ENCODE results near the gene GALNT3. TPM values are rescaled to one million over a fixed set of nuclear protein-coding genes. Genes with fewer than 3 reads are reported as not detected.

GALNT3 gene
- total and polyA plus RNA-seq, 2 donors, result 2.6 to 18.9 TPM

- Histone ChIP-seq H3K36me3 (ENCODE audit: control insufficient read depth in 2 of 2, insufficient read depth in 2 of 2, low read length in 1 of 2) (no peaks in the 10 kb centered on the region), H3K27ac (ENCODE audit: low read depth in 1 of 2, low read length in 1 of 2) (no peak overlapping the region), H3K4me1 (ENCODE audit: control insufficient read depth in 2 of 2, insufficient read depth in 2 of 2, low read length in 2 of 2) (peaks cover 15 to 21% of the 10 kb centered on the region in 2 donors), H3K9me3 (ENCODE audit: control insufficient read depth in 2 of 2, insufficient read depth in 1 of 2, low read length in 1 of 2) (peaks cover 0 to 5% of the 10 kb centered on the region in 2 donors), H3K4me3 (ENCODE audit: low read length in 2 of 2) (no peak overlapping the region), H3K27me3 (ENCODE audit: control insufficient read depth in 2 of 2, insufficient read depth in 1 of 2, low read length in 1 of 2) (peaks cover 11 to 20% of the 10 kb centered on the region in 2 donors)
- DNase-seq (ENCODE audit: low read depth in 6 of 9, low spot score in 9 of 9), result no peak
- WGBS, result 91% methylated on average over 2 of the region's 2 CpGs
Measured at GRCh38 chr2:165791421-165792103, 2.5 kb downstream of the GALNT3 start.

DNA sequence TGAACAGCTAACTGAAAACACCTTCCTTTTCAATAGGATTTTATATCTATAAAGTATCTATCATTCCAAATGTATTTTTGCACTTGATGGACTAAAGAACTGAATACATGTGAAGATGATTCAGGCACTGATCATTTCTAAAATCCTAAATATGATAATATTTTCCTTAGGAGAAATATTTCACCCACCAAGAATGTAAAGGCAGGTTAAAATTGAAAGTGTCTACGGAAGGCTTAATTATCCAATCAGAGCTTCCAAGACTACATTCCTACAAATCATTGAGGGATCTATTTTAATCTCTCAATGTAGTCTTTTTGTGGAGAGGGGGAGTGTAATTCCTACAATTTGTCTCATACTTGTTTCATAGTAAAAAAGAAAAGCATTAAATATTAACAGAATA, 3.6 kb downstream of the GALNT3 start:
- H3K9me3 ChIP-seq (ENCODE audit: control insufficient read depth in 2 of 2, insufficient read depth in 1 of 2, low read length in 1 of 2), result peaks cover 0 to 5% of the 10 kb centered on the region in 2 donors
- WGBS, result 98% methylated on average over 1 of the region's 1 CpG
- H3K36me3 ChIP-seq (ENCODE audit: control insufficient read depth in 2 of 2, insufficient read depth in 2 of 2, low read length in 1 of 2), result no peaks in the 10 kb centered on the region
- peaks cover 15 to 21% of the 10 kb centered on the region in 2 donors for H3K4me1 ChIP-seq (ENCODE audit: control insufficient read depth in 2 of 2, insufficient read depth in 2 of 2, low read length in 2 of 2)
- H3K27me3 ChIP-seq (ENCODE audit: control insufficient read depth in 2 of 2, insufficient read depth in 1 of 2, low read length in 1 of 2), result peaks cover 11 to 20% of the 10 kb centered on the region in 2 donors
- H3K27ac ChIP-seq (ENCODE audit: low read depth in 1 of 2, low read length in 1 of 2), result no peak overlapping the region
- no peak for DNase-seq (ENCODE audit: low read depth in 6 of 9, low spot score in 9 of 9)
- no peak overlapping the region for H3K4me3 ChIP-seq (ENCODE audit: low read length in 2 of 2)

DNA sequence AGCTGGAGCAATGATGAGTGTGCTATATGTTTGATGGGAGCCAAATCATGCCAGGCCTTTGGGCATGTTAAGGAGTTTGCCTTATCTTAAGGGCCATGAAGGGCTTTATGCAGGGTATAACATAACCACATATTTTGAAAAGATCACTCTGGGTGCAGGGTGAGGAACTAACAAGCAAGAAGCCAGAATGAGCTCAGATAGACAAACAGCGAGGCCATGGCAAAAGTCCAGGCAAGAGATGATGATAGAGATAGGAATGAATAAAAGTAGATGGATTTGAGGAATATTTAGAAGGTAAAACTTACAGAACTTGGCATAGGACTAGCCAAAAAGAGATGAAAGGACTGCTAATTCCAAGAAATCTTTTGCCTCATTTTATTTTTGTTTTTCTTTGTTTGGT, 6.7 kb downstream of the GALNT3 start:
- Histone ChIP-seq H3K27me3 (ENCODE audit: control insufficient read depth in 2 of 2, insufficient read depth in 1 of 2, low read length in 1 of 2) (no peaks in the 10 kb centered on the region), H3K36me3 (ENCODE audit: control insufficient read depth in 2 of 2, insufficient read depth in 2 of 2, low read length in 1 of 2) (no peaks in the 10 kb centered on the region), H3K9me3 (ENCODE audit: control insufficient read depth in 2 of 2, insufficient read depth in 1 of 2, low read length in 1 of 2) (no peaks in the 10 kb centered on the region), H3K4me1 (ENCODE audit: control insufficient read depth in 2 of 2, insufficient read depth in 2 of 2, low read length in 2 of 2) (no peaks in the 10 kb centered on the region), H3K27ac (ENCODE audit: low read depth in 1 of 2, low read length in 1 of 2) (no peak overlapping the region), H3K4me3 (ENCODE audit: low read length in 2 of 2) (no peak overlapping the region)
- 98% methylated on average over 1 of the region's 1 CpG for WGBS
- DNase-seq (ENCODE audit: low read depth in 6 of 9, low spot score in 9 of 9), result no peak

GRCh38 chr2:165779706-165780105, 14.3 kb downstream of the GALNT3 start:
- H3K27me3 ChIP-seq (ENCODE audit: control insufficient read depth in 2 of 2, insufficient read depth in 1 of 2, low read length in 1 of 2), result no peaks in the 10 kb centered on the region
- no peaks in the 10 kb centered on the region for H3K36me3 ChIP-seq (ENCODE audit: control insufficient read depth in 2 of 2, insufficient read depth in 2 of 2, low read length in 1 of 2)
- no peak overlapping the region for H3K4me3 ChIP-seq (ENCODE audit: low read length in 2 of 2)
- H3K27ac ChIP-seq (ENCODE audit: low read depth in 1 of 2, low read length in 1 of 2), result no peak overlapping the region
- DNase-seq (ENCODE audit: low read depth in 6 of 9, low spot score in 9 of 9), result no peak
- WGBS, result over 99% methylated on average over 4 of the region's 4 CpGs
- H3K9me3 ChIP-seq (ENCODE audit: control insufficient read depth in 2 of 2, insufficient read depth in 1 of 2, low read length in 1 of 2), result peaks cover 0 to 7% of the 10 kb centered on the region in 2 donors
- peaks cover 0 to 6% of the 10 kb centered on the region in 2 donors for H3K4me1 ChIP-seq (ENCODE audit: control insufficient read depth in 2 of 2, insufficient read depth in 2 of 2, low read length in 2 of 2)

- Histone ChIP-seq H3K36me3 (ENCODE audit: control insufficient read depth in 2 of 2, insufficient read depth in 2 of 2, low read length in 1 of 2) (no peaks in the 10 kb centered on the region), H3K4me1 (ENCODE audit: control insufficient read depth in 2 of 2, insufficient read depth in 2 of 2, low read length in 2 of 2) (peaks cover 0 to 6% of the 10 kb centered on the region in 2 donors), H3K27ac (ENCODE audit: low read depth in 1 of 2, low read length in 1 of 2) (no peak overlapping the region), H3K9me3 (ENCODE audit: control insufficient read depth in 2 of 2, insufficient read depth in 1 of 2, low read length in 1 of 2) (peaks cover 0 to 7% of the 10 kb centered on the region in 2 donors), H3K27me3 (ENCODE audit: control insufficient read depth in 2 of 2, insufficient read depth in 1 of 2, low read length in 1 of 2) (no peaks in the 10 kb centered on the region), H3K4me3 (ENCODE audit: low read length in 2 of 2) (no peak overlapping the region)
- DNase-seq (ENCODE audit: low read depth in 6 of 9, low spot score in 9 of 9), result peak in 1 of 9 donors; percentile 21
- WGBS, result 96% methylated on average over 4 of the region's 4 CpGs
Measured at GRCh38 chr2:165778653-165779451, 15.2 kb downstream of the GALNT3 start.

DNA sequence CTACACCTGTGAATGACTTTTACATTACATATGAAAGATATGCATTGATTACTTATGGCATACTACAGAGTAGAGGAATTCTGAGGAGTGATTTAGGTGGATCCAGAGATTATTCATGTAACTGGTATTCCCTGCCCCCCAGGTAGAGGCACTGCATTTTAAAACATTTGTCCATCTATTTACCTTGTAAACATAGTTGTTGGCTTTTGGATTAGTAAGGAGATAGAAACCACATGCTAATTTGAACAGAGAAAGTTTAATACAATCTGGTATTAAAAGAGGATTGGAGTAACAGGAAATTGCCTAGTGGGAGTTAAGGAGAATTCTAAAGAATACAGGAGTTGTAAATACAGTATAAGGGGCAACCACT, 15.9 kb downstream of the GALNT3 start:
- Histone ChIP-seq H3K27me3 (ENCODE audit: control insufficient read depth in 2 of 2, insufficient read depth in 1 of 2, low read length in 1 of 2) (no peaks in the 10 kb centered on the region), H3K4me1 (ENCODE audit: control insufficient read depth in 2 of 2, insufficient read depth in 2 of 2, low read length in 2 of 2) (peaks cover 0 to 6% of the 10 kb centered on the region in 2 donors), H3K9me3 (ENCODE audit: control insufficient read depth in 2 of 2, insufficient read depth in 1 of 2, low read length in 1 of 2) (peaks cover 0 to 7% of the 10 kb centered on the region in 2 donors), H3K27ac (ENCODE audit: low read depth in 1 of 2, low read length in 1 of 2) (no peak overlapping the region), H3K36me3 (ENCODE audit: control insufficient read depth in 2 of 2, insufficient read depth in 2 of 2, low read length in 1 of 2) (no peaks in the 10 kb centered on the region), H3K4me3 (ENCODE audit: low read length in 2 of 2) (no peak overlapping the region)
- no peak for DNase-seq (ENCODE audit: low read depth in 6 of 9, low spot score in 9 of 9)

GRCh38 chr2:165777522-165778186, 16.4 kb downstream of the GALNT3 start:
- WGBS, result 97% methylated on average over 2 of the region's 2 CpGs
- Histone ChIP-seq H3K36me3 (ENCODE audit: control insufficient read depth in 2 of 2, insufficient read depth in 2 of 2, low read length in 1 of 2) (no peaks in the 10 kb centered on the region), H3K9me3 (ENCODE audit: control insufficient read depth in 2 of 2, insufficient read depth in 1 of 2, low read length in 1 of 2) (peaks cover 0 to 7% of the 10 kb centered on the region in 2 donors), H3K4me3 (ENCODE audit: low read length in 2 of 2) (no peak overlapping the region), H3K27me3 (ENCODE audit: control insufficient read depth in 2 of 2, insufficient read depth in 1 of 2, low read length in 1 of 2) (no peaks in the 10 kb centered on the region), H3K4me1 (ENCODE audit: control insufficient read depth in 2 of 2, insufficient read depth in 2 of 2, low read length in 2 of 2) (peaks cover 0 to 6% of the 10 kb centered on the region in 2 donors), H3K27ac (ENCODE audit: low read depth in 1 of 2, low read length in 1 of 2) (no peak overlapping the region)
- DNase-seq (ENCODE audit: low read depth in 6 of 9, low spot score in 9 of 9), result peak in 2 of 9 donors; percentile 20 to 52

GRCh38 chr2:165776796-165777195, 17.3 kb downstream of the GALNT3 start:
- peaks cover 0 to 6% of the 10 kb centered on the region in 2 donors for H3K4me1 ChIP-seq (ENCODE audit: control insufficient read depth in 2 of 2, insufficient read depth in 2 of 2, low read length in 2 of 2)
- no peaks in the 10 kb centered on the region for H3K36me3 ChIP-seq (ENCODE audit: control insufficient read depth in 2 of 2, insufficient read depth in 2 of 2, low read length in 1 of 2)
- H3K27me3 ChIP-seq (ENCODE audit: control insufficient read depth in 2 of 2, insufficient read depth in 1 of 2, low read length in 1 of 2), result no peaks in the 10 kb centered on the region
- H3K4me3 ChIP-seq (ENCODE audit: low read length in 2 of 2), result no peak overlapping the region
- no peak for DNase-seq (ENCODE audit: low read depth in 6 of 9, low spot score in 9 of 9)
- H3K27ac ChIP-seq (ENCODE audit: low read depth in 1 of 2, low read length in 1 of 2), result no peak overlapping the region
- H3K9me3 ChIP-seq (ENCODE audit: control insufficient read depth in 2 of 2, insufficient read depth in 1 of 2, low read length in 1 of 2), result peaks cover 0 to 7% of the 10 kb centered on the region in 2 donors

GRCh38 chr2:165776013-165776412, 18.0 kb downstream of the GALNT3 start:
- no peaks in the 10 kb centered on the region for H3K27me3 ChIP-seq (ENCODE audit: control insufficient read depth in 2 of 2, insufficient read depth in 1 of 2, low read length in 1 of 2)
- 70% methylated on average over 4 of the region's 4 CpGs for WGBS
- no peak overlapping the region for H3K4me3 ChIP-seq (ENCODE audit: low read length in 2 of 2)
- peaks cover 0 to 6% of the 10 kb centered on the region in 2 donors for H3K4me1 ChIP-seq (ENCODE audit: control insufficient read depth in 2 of 2, insufficient read depth in 2 of 2, low read length in 2 of 2)
- no peaks in the 10 kb centered on the region for H3K36me3 ChIP-seq (ENCODE audit: control insufficient read depth in 2 of 2, insufficient read depth in 2 of 2, low read length in 1 of 2)
- H3K27ac ChIP-seq (ENCODE audit: low read depth in 1 of 2, low read length in 1 of 2), result no peak overlapping the region
- no peak for DNase-seq (ENCODE audit: low read depth in 6 of 9, low spot score in 9 of 9)
- peaks cover 0 to 7% of the 10 kb centered on the region in 2 donors for H3K9me3 ChIP-seq (ENCODE audit: control insufficient read depth in 2 of 2, insufficient read depth in 1 of 2, low read length in 1 of 2)
